H9 (cell line): ENCODE results near the gene ABCC4. TPM values are rescaled to one million over a fixed set of nuclear protein-coding genes. Genes with fewer than 3 reads are reported as not detected.

Experiments
- DNase-seq: peaks from one replicate; pipeline ENCODE4 v3.0.0-alpha.2; 2017
- H2AFZ ChIP-seq: one replicate; pipeline ENCODE4 v1.6.1; 2013; ENCODE audit warnings: mild to moderate bottlenecking, low read length, control low read depth, moderate library complexity
- H2AK5ac ChIP-seq: 2 replicates; pipeline ENCODE4 v1.6.1; 2013; ENCODE audit warnings: low read length, control low read depth, mixed read lengths; ENCODE audit not compliant: insufficient read length
- H2BK120ac ChIP-seq: one replicate; pipeline ENCODE4 v1.6.1; 2013; ENCODE audit warnings: low read depth, mild to moderate bottlenecking, low read length, control low read depth, inconsistent platforms; ENCODE audit not compliant: poor library complexity, severe bottlenecking
- H2BK12ac ChIP-seq: 2 replicates; pipeline ENCODE4 v1.6.1; 2013; ENCODE audit warnings: low read length, control low read depth, mixed read lengths, low read depth; ENCODE audit not compliant: insufficient read length
- H2BK15ac ChIP-seq: 2 replicates; pipeline ENCODE4 v1.6.1; 2013; ENCODE audit warnings: low read depth, low read length, control low read depth
- H2BK20ac ChIP-seq: one replicate; pipeline ENCODE4 v1.6.1; 2013; ENCODE audit warnings: low read depth, mild to moderate bottlenecking, low read length, control low read depth, inconsistent platforms; ENCODE audit not compliant: poor library complexity, severe bottlenecking
- H2BK5ac ChIP-seq: 2 replicates; pipeline ENCODE4 v1.6.1; 2013; ENCODE audit warnings: low read length, control low read depth, mixed read lengths; ENCODE audit not compliant: insufficient read length
- H3K14ac ChIP-seq: 2 replicates; pipeline ENCODE4 v1.6.1; 2013; ENCODE audit warnings: low read length, control low read depth; ENCODE audit not compliant: insufficient read depth
- H3K18ac ChIP-seq: 2 replicates; pipeline ENCODE4 v1.6.1; 2013; ENCODE audit warnings: low read depth, mild to moderate bottlenecking, mixed read lengths, low read length, control low read depth; ENCODE audit not compliant: insufficient read length
- H3K23ac ChIP-seq: 2 replicates; pipeline ENCODE4 v1.6.1; 2013; ENCODE audit warnings: low read length, control low read depth, mixed read lengths, low read depth; ENCODE audit not compliant: insufficient read length
- H3K23me2 ChIP-seq: 2 replicates; pipeline ENCODE4 v1.6.1; 2013; ENCODE audit warnings: low read depth, mild to moderate bottlenecking, mixed read lengths, low read length, control low read depth; ENCODE audit not compliant: insufficient read length, poor library complexity, severe bottlenecking
- H3K27ac ChIP-seq: 2 replicates; pipeline ENCODE4 v1.5.1; 2013; ENCODE audit warnings: low read length, control low read depth, mixed read lengths, low read depth; ENCODE audit not compliant: insufficient read length
- H3K27me3 ChIP-seq: 2 replicates; pipeline ENCODE4 v1.6.1; 2013; ENCODE audit warnings: low read length, control low read depth, inconsistent platforms; ENCODE audit not compliant: insufficient read depth
- H3K4ac ChIP-seq: 2 replicates; pipeline ENCODE4 v1.6.1; 2013; ENCODE audit warnings: low read depth, mild to moderate bottlenecking, control low read depth, inconsistent platforms, low read length, moderate library complexity
- H3K4me1 ChIP-seq: 2 replicates; pipeline ENCODE4 v1.6.1; 2013; ENCODE audit warnings: low read length, control low read depth, inconsistent platforms; ENCODE audit not compliant: insufficient read depth
- H3K4me2 ChIP-seq: 2 replicates; pipeline ENCODE4 v1.6.1; 2013; ENCODE audit warnings: low read length, control low read depth, mixed read lengths; ENCODE audit not compliant: insufficient read length, insufficient read depth
- H3K56ac ChIP-seq: 2 replicates; pipeline ENCODE4 v1.6.1; 2013; ENCODE audit warnings: low read depth, mild to moderate bottlenecking, mixed read lengths, low read length, control low read depth; ENCODE audit not compliant: insufficient read length
- H3K79me1 ChIP-seq: 2 replicates; pipeline ENCODE4 v1.6.1; 2013; ENCODE audit warnings: low read depth, mild to moderate bottlenecking, moderate library complexity, low read length, control low read depth, inconsistent platforms; ENCODE audit not compliant: insufficient read depth, poor library complexity, severe bottlenecking
- H3K79me2 ChIP-seq: 2 replicates; pipeline ENCODE4 v1.6.1; 2013; ENCODE audit warnings: low read length, control low read depth, inconsistent platforms; ENCODE audit not compliant: insufficient read depth
- H3K9ac ChIP-seq: 2 replicates; pipeline ENCODE4 v1.6.1; 2013; ENCODE audit warnings: low read length, control low read depth, mixed read lengths; ENCODE audit not compliant: insufficient read length; ENCODE audit errors: extremely low read depth
- H3K9me3 ChIP-seq: one replicate; pipeline ENCODE4 v1.6.1; 2013; ENCODE audit warnings: low read depth, low read length, inconsistent platforms; ENCODE audit not compliant: control insufficient read depth
- H3T11ph ChIP-seq: one replicate; pipeline ENCODE4 v1.6.1; 2013; ENCODE audit warnings: mild to moderate bottlenecking, low read length, control low read depth, inconsistent platforms
- H4K20me1 ChIP-seq: one replicate; pipeline ENCODE4 v1.6.1; 2013; ENCODE audit not compliant: control insufficient read depth, insufficient read length, insufficient read depth
- H4K5ac ChIP-seq: 2 replicates; pipeline ENCODE4 v1.6.1; 2013; ENCODE audit warnings: low read depth, mild to moderate bottlenecking, mixed read lengths, low read length, control low read depth; ENCODE audit not compliant: insufficient read length
- H4K8ac ChIP-seq: replicated peaks from 2 replicates; pipeline ENCODE4 v1.6.1; 2013; ENCODE audit warnings: low read length, control low read depth, mixed read lengths, low read depth; ENCODE audit not compliant: insufficient read length
- H4K91ac ChIP-seq: 2 replicates; pipeline ENCODE4 v1.6.1; 2013; ENCODE audit warnings: low read depth, mild to moderate bottlenecking, moderate library complexity, mixed read lengths, low read length, control low read depth; ENCODE audit not compliant: insufficient read length
- H3K27ac Mint-ChIP-seq, 3 experiments: 2 replicates in 2 of 3; 3 replicates in 1 of 3; pipeline ENCODE4 v1.8.0; 2020 to 2021; ENCODE audit warnings: mixed read lengths in 3 of 3, mild to moderate bottlenecking in 1 of 3, moderate library complexity in 1 of 3
- H3K27me3 Mint-ChIP-seq: 2 replicates; pipeline ENCODE4 v1.8.0; 2021; ENCODE audit warnings: low read depth, mild to moderate bottlenecking, moderate library complexity, mixed read lengths
- H3K36me3 Mint-ChIP-seq, 3 experiments: 2 replicates in 2 of 3; 3 replicates in 1 of 3; pipeline ENCODE4 v1.8.0; 2020 to 2021; ENCODE audit warnings: low read depth in 3 of 3, mixed read lengths in 3 of 3; ENCODE audit not compliant: insufficient read depth in 1 of 3
- H3K4me1 Mint-ChIP-seq, 2 experiments: 2 replicates each; pipeline ENCODE4 v1.8.0; 2020; ENCODE audit warnings: mixed read lengths in 2 of 2
- H3K4me3 Mint-ChIP-seq, 2 experiments: 2 replicates in 1 of 2; 3 replicates in 1 of 2; pipeline ENCODE4 v1.8.0; 2020 to 2021; ENCODE audit warnings: mild to moderate bottlenecking in 2 of 2, mixed read lengths in 2 of 2, moderate library complexity in 1 of 2
- H3K9me3 Mint-ChIP-seq, 2 experiments: 2 replicates in 1 of 2; 3 replicates in 1 of 2; pipeline ENCODE4 v1.8.0; 2020; ENCODE audit warnings: mild to moderate bottlenecking in 2 of 2, mixed read lengths in 2 of 2, moderate library complexity in 1 of 2
- WGBS: extraction: QIAGEN DNeasy Blood & Tissue Kit; methylation state at CpG from one replicate; pipeline ENCODE4 v1.1.7; 2013; ENCODE audit warnings: missing lambda C conversion rate, low lambda C conversion rate, mixed read lengths; ENCODE audit not compliant: insufficient read length; ENCODE audit errors: extremely low coverage; 5-methylcytosine and 5-hydroxymethylcytosine counted together
- total RNA-seq: library from RNA; stranded (reverse); gene quantifications from 2 replicates; pipeline ENCODE4 v1.2.1, GENCODE V29; 2021
- TF ChIP-seq, protein P1 (sequence below): fragments of 200-600 bp; sonication (generic); conservative IDR thresholded peaks from 3 replicates; pipeline ENCODE4 v1.8.0; 2021; ENCODE audit warnings: antibody characterized with exemption, mild to moderate bottlenecking

ABCC4 gene
- total RNA-seq, 1 experiment from 2014 or later: 5.9 TPM

DNA sequence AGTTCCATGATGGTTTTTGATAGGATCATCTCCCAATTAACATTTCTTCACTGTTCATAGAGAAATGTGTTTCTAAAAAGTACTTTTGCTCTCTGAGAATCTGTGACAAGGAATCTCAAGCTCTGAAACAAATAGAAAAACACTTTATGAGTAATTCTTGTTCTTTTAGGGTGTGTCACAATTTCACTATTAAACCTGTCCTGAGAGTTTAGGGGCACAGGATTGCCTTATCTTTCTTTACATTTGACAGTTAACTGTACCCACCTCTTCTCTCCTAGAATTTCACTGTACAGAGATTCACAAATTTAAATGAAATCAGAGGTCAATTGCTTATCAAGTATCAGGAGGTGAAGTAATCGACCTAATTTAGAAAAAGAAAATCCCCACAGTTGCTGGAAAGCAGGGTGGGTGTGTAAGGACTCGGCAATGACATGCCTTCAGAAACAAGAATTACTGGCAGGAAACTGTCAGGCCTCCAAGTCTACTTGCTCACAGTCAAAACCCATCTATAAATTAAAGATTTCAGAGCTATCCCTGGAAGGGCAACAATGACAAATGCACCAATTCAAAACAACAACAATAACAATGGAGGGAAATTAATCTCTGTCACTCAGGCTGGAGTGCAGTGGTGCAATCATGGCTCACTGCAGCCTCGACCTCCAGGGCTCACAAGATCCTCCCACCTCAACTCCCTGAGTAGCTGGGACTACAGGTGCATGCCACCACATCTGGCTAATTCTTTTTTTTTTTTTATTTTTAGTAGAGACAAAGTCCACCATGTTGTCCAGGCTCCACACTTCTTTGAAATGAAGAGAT, 250.2 kb downstream of the ABCC4 start:
- H2BK15ac ChIP-seq: no peak overlapping the region
- Mint-ChIP-seq H3K27me3 (no peaks in the 10 kb centered on the region), H3K27ac (no peak overlapping the region), H3K4me1 (peaks cover 3 to 4% of the 10 kb centered on the region in 2 experiments), H3K4me3 (no peak overlapping the region), H3K36me3 (no peaks in the 10 kb centered on the region), H3K9me3 (no peaks in the 10 kb centered on the region)
- no peak overlapping the region for H3K9ac ChIP-seq
- no peaks in the 10 kb centered on the region for H3K4me1 ChIP-seq
- H2AK5ac ChIP-seq: no peak overlapping the region
- H2BK5ac ChIP-seq: no peak overlapping the region
- no peak overlapping the region for H2BK12ac ChIP-seq
- H3K4ac ChIP-seq: no peak overlapping the region
- no CpG with 5 or more reads among the region's 3 CpGs for WGBS
- no peak overlapping the region for H3K14ac ChIP-seq
- no peak for DNase-seq
- TF ChIP-seq, protein P1, sequence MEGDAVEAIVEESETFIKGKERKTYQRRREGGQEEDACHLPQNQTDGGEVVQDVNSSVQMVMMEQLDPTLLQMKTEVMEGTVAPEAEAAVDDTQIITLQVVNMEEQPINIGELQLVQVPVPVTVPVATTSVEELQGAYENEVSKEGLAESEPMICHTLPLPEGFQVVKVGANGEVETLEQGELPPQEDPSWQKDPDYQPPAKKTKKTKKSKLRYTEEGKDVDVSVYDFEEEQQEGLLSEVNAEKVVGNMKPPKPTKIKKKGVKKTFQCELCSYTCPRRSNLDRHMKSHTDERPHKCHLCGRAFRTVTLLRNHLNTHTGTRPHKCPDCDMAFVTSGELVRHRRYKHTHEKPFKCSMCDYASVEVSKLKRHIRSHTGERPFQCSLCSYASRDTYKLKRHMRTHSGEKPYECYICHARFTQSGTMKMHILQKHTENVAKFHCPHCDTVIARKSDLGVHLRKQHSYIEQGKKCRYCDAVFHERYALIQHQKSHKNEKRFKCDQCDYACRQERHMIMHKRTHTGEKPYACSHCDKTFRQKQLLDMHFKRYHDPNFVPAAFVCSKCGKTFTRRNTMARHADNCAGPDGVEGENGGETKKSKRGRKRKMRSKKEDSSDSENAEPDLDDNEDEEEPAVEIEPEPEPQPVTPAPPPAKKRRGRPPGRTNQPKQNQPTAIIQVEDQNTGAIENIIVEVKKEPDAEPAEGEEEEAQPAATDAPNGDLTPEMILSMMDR: no peak
- H2BK20ac ChIP-seq: no peak overlapping the region
- no peak overlapping the region for H3T11ph ChIP-seq
- H3K23me2 ChIP-seq: no peaks in the 10 kb centered on the region
- no peaks in the 10 kb centered on the region for H3K79me2 ChIP-seq
- no peaks in the 10 kb centered on the region for H3K79me1 ChIP-seq
- H3K23ac ChIP-seq: no peak overlapping the region
- H4K5ac ChIP-seq: no peak overlapping the region
- no peak overlapping the region for H2AFZ ChIP-seq
- H3K27ac ChIP-seq: no peak overlapping the region
- H3K4me2 ChIP-seq: no peak overlapping the region
- no peak overlapping the region for H3K56ac ChIP-seq
- H3K18ac ChIP-seq: no peak overlapping the region
- H4K8ac ChIP-seq: no peak overlapping the region
- H4K20me1 ChIP-seq: no peaks in the 10 kb centered on the region
- H3K9me3 ChIP-seq: no peaks in the 10 kb centered on the region
- H2BK120ac ChIP-seq: no peak overlapping the region
- H4K91ac ChIP-seq: no peak overlapping the region
- no peaks in the 10 kb centered on the region for H3K27me3 ChIP-seq
